ENCODE measurements around the gene C1orf216.
"Not testable (repeated sequence)": the region's sequence is repeated elsewhere in the genome, so short reads cannot be mapped to it uniquely, and the experiment has no call there.

C1orf216 gene, protein sequence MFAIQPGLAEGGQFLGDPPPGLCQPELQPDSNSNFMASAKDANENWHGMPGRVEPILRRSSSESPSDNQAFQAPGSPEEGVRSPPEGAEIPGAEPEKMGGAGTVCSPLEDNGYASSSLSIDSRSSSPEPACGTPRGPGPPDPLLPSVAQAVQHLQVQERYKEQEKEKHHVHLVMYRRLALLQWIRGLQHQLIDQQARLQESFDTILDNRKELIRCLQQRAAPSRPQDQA

DNA sequence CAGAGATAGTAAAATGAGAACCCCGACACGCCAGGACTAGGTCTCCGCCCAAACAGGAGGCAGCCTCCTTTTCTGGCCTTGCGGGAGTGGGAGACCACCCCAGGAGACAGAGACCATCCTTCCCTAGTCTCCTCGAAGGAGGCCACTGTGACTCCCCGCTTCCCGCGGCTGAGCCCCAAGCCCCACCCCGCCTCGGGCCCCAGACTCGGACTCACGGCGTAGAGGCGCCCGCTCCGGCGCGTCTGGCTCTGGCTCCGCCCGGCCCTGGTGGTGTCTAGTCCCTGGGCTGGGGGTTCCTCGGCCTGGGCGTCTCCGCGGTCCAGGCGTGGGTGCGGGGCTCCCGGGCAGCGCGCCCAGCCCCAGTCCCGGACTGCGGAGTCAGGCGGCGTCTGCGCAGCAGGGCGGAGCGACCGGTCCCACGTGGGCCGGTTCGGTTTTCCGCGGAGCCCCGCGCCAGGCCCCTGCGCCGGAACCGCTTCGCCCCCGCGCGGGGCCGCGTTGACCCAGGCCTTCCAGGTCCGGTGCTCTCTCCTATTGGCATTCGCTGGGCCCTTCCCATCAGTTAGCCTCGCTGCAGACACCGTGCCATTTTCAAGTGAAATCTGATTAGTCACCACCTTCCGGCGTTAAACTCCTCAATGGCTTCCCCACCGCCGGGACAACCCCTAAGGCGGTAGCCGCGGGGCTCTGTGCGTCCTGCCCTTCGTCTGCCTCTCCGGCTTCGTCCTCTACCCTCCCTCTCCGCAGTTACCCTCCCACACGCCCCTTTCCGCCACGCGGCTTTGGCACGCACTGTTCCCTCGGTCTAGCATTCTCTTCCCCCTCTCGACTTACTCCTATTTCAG lies at the start of gene C1orf216:
C1orf216 (minus strand) TSS at position 393 of the 845 bp plus-strand sequence. CDS start 2,563 bp downstream, outside the sequence.
- DNase-seq = no peak

DNA sequence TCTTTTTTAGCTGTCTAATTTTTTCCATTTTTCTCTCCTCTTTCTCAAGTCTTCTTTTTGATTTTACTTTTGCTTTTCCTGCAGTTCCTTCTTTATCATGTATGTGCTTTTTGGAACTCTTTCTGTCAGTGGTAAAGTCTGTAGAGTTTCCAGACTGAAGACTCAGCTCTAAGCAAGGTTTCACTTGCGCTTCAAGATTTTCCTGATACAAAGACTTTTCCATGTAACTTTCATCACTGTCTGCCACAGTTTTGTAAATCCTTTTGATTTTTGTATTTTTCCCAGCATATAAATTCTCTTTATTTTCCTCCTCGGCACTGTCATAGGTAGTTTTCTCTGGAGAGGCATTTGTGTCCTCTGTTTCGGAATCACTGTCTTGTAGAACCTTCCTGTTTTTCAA lies 45.6 kb upstream of the C1orf216 start:
- no peak for DNase-seq

DNA sequence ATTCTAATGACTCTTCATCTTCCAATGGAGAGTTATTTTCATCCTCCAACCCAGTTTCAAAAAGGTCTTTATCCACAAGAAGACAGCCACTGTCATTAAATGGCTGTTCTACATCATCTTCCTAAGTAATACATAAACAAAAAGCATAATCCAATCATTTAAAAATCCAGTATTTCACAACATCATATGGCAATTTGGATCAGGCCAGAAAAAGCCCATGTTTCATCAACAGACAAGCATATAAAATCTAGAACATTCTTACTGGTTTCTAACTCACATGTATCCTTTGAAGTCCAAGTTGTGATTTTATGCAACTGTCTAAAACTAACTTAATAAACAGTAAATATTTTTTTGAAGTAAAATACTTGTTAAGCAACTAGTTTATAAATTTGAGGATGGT lies 44.5 kb upstream of the C1orf216 start:
- DNase-seq = no peak

DNA sequence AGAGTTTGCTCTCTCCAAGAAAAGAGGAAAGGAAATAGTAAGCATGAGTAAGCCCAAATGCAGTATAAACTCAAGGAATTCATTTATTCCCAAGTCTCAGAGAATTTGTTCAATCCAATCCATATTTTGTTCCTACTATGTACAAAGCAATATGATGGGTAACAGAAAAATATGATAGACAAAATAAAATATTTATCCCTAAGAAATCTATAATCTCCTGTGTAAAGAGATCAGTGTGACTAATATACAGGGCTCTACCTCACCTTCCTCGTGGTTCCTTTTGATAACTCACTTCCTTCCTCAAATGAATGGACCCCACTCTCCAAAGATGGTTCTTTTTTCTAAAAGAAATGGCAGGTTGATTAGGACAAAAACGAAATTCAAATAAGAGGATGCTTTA lies 43.5 kb upstream of the C1orf216 start:
- DNase-seq = no peak

DNA sequence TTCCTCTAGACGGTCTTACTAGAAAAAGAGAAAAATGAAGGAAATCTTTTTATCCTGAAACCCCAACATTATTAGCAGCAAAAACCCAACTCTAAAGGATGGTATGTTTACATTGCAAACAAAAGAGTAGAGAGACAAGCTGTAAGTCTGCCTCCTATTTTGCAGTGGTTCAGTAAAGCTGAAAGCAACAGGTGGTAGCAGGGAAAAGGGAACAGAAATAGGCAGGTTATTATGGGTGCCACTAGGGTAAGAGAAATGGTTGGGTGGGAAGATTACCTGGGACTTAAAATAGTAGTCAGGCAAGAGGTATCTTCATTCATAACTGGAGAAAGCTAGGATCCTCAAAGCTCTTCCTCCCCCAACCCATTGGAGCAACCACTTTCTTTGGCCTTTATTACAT lies 37.4 kb upstream of the C1orf216 start:
- no peak for DNase-seq

DNA sequence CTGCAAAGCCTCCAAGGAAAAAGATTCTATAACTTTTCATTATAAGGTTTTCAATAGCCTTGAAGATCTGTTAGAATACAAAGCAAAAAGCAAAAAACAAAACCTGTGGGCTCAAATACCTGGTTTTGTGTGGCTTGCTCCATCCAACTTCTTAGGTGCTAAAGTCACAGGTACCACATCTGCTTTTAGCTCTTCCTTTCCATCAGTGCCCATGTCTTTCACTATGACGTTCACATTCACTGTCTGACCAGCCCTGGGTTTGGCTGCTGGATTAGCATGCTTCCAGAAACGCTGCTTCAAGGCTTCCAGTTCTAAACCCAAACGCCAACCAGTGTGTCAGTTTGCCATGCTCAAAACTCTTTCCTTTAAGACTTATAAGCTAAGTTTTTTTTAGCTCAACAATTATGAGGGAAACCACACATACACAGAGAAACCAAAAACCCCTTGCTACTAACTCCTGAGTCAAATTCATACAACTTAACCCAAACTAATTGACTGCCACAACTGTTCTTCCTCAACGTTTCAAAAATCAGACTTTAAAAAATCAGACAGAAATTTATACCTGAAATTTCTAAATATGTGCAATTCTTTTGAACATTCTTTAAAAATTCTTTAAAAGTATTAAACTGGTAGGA lies 35.1 kb upstream of the C1orf216 start:
- DNase-seq = no peak

DNA sequence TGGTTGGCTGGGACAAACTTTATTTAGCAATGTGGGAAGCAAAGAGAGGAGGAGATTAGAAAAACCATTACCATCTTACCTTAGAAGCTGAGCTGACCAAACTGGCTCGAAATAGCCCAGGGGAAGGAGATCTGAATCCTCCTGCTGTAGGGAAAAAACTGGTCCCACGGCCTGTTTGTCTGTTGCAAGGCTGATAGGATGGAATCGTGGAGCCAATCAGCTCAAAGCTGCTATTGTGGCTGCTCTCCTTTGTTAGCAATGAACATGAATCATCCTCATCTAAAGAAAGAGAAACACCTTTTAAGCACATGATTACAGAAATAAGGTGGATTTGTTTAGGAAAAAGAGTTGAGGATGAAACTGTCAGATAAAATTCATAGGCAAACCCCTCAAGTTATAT lies 29.6 kb upstream of the C1orf216 start:
- no peak for DNase-seq

DNA sequence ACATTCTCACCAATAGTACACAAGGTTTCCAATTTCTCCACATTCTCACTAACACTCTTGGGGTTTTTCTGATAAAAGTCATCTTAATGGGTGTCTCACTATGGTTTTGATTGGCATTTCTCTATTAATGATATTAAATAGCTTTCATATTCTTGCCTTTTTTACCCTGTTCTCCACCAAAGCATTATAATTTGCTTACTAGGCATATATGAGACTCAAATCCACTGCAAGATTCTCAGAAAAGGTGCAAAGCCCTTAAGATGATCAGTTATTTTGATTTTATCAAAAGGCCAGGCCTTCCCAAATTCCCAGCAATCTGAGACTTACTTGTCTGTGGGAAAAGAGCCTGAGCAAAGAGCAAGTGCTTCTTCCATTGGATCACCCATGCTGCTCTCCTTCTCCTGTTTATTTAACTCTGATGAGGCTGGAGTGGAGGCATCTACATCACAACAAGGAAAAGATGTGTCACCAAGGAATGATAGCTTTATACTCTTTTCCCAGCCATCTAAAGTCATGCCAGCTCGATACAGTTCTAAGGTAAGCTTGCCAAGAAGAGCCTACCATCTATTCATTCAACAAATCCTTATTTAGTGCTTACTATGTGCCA lies 26.5 kb upstream of the C1orf216 start:
- no peak for DNase-seq

DNA sequence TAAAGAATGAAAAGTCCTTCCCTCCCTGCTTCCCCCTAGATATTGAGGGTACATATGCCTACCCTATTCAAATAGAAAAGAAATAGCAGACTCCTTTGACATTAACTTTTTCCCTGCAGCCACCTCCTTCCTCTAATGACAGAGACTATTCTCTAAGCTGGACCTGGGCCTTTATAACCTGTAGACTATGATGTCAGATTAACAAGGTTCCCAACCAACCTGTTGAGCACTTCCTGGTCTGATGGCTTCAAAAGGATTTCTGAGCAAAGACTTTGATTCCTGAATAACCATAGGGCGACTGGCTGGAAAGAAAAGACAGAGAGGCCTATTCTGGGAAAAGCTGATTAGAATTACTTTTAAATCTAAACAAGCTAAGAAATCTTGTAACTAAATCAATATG lies 18.4 kb upstream of the C1orf216 start:
- no peak for DNase-seq

DNA sequence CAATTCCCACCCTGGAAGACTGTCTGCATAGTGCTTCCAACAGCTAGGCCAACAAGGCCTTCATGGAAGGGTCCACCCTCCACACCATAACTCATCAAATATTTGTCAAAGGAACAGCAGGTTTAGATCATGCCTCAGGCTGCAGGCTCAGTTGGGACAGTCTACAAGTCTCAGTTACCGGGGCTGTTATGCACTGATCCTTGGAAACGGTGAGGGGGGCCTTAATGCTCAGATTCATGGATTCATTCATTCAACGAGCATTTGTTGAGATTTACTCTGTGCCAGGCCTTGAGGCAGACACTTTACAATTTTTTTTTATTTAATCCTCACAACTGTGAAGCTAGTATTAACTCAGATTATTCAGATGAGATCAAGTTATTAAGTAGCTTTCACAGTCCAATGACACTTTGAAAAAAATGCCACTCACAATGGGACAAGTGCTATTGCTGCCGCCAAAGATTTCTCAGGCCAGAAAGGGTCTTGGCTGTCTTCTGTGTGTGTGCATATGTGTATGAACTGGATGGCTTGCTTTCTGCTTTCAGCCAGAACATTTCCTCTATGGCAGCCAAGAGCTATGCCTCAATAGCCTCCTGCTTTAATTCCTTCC lies 8.9 kb upstream of the C1orf216 start:
- DNase-seq = no peak

DNA sequence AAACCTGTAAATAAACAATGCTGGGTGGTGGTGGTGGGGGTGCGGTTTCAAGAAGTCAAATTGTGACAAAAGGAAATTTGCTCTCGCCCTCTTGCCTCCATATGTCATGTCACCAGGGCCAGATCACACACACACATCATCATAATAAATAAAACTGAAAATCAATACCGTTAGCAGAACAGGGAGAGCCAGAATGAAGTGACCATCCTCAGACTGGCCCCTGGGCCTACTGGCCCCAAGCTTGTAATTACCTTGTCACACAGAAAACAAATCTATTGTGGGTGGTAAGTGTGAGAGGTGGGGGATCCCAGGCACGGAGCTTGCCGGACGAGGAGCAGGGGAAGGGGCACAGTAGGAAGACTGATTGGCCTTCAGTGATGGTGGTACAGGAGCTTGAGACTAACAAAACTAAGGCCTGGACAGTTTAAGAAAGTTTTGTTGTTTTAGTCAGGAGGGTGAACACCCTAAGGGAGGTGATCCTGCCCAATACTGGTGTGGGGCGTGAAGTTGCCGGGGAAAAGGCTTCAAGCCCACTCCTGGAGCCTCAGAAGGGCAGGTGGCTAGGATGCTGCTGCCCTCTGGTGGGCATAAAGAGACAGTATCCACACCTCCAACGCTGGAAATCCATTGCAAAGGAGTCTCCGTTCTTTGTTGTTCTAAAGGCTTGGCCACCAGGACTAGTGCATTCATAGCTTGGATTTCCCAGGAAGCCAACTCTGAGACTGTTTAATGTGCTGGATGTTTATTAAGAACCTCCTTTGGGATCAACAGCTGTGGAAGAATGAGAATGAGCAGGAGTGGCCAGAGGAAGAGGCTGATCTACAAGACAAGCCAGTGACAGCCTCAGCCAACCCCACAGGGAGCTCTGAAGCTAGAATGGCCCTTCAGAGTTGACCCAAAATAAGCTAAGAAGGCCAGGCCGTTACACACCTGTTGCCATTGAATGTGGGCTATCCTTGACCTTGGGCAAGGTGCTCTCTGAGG lies 8.1 kb upstream of the C1orf216 start:
- DNase-seq = peak; percentile 32

DNA sequence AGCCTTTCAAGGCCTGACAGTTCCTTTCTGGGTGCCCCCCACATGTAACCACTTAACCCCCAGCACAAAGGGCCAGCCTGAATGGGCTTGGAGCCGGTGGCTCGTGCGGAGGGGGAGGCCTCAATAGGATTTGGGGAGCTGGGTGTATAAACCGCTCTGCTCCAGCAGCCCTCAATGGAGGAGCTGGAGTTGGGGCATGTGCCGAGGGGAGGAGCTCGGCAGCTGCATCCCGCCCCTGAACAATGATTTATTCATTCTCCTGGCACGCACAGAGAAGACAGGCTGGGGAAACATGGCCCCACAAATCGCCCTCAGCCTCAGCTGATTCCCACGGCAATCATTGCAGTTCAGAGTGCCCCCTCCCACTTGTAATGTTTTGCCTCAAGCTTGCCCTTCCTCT lies 6.9 kb upstream of the C1orf216 start:
- no peak for DNase-seq

DNA sequence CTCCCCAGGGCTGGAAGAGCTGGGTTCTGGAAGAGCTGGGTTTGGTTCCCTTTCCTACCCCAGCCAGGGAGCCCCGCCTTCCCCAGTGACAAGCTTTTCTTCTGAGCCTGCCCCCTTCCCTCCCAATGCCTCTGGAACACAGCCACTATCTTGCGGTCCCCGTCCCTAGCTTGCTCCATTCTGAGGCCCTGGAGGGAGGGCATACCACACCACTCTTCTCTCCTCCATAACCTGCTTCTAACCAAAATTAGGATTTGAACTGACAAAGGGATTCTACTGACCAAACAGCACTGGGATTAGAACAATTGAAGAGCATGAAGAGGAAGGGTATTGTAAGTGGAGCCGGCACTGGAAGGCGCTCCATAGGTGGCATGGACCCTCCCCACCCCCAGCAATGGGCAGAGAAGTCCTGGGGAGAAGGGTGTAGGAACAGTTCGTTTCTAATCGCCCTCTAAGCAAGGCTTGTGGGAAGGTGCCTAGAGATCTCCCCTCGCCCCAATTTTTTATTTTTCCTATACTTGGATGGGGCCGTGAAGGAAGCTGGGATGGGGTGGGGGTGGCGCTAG lies 690 bp downstream of the C1orf216 start:
- DNase-seq = no peak

DNA sequence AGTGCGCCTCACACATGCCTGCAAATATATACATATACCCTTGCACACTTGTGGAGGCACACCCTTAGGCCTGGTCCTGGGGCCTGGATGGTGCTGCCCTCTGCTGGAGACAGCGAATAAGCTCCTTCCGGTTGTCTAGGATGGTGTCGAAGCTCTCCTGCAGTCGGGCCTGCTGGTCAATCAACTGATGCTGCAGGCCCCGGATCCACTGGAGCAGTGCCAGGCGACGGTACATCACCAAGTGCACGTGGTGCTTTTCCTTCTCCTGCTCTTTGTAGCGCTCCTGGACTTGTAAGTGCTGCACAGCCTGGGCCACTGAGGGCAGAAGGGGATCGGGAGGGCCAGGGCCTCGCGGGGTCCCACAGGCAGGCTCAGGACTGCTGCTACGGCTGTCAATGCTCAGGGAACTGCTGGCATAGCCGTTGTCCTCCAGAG lies 3.1 kb downstream of the C1orf216 start:
- DNase-seq = peak; percentile 36

DNA sequence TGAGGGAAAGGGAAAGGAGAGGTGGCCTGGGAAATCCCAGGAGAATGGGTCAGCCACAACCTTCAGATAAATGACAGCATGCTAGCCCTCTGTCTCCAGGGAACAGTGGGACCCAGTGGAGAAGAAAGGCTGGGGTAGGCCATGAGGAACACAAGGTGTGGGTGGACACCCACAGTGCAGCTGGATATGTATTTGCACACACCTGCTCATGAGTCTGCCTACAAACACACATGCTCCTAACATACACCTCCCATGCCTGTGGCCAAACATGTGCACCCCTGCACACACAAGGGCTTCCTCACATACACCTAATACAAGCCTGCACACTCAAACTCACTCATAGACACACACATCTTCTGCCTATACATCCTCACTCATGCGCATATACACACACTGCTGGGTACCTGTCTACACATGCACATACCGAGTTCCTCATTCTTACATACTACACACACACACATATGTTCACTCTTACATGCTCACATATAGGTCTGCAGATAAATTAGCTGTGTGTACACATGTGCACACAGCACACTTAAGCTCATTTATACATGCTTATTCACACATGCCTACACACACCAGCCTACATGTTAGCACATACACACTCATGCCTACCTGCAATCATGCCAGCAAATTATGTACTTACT lies 3.6 kb downstream of the C1orf216 start:
- no peak for DNase-seq

DNA sequence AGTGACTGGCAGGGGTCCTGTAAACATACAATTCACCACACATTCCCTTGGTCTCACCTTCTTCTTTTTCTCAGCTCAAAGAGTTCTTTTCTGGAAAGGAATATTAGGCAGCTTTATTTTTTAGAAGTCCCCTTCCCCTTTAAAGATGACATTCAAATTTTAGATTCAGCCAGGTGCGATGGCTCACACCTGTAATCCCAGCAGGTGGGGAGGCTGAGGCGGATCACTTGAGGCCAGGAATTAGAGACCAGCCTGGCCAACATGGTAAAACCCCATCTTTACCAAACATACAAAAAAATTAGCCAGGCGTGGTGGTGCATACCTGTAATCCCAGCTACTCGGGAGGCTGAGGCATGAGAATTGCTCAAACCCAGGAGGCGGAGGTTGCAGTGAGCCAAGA lies 7.6 kb downstream of the C1orf216 start:
- not testable (repeated sequence) for DNase-seq

DNA sequence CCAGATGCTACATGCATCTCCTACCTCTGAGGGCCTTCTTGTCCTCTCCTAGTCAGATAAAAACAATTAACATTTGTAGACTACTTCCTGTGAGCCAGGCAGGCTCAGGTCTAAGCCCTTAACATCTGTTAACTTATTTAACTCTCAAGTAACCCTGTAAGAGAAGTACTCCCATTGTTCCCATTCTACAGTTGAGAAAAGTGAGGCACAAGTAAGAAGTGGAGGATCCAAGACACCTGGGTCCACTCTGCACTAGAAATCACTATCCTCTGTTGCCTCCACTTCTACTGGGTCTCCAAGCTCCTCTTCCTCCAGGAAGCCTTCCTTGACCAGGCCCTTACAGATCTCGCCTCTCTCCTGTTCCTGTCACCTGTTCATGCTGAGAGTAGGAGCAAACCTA lies 9.7 kb downstream of the C1orf216 start:
- DNase-seq = no peak

DNA sequence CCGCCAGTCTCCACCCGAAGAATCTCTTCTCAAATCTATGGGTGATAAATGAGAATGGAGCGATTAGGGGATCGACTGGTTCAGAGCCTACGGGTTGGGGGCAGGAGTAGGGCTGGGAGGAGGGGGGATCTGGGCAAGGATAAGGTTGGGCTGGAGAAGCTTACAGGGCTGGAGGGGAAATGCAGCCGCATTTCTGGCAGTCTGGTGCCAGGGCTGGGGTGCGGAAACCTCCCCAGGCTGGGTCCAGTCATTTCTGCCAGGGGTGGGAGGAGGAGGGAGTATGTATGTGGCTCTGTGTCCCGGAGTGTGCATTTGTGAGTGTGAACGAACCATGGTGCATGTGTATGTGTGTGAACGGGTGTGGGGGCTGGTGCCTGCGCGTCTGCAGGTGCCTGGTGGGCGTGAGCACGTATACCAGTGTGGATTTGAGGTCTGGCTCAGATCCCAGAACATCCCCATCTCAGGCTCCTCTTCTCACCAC lies 10.2 kb downstream of the C1orf216 start:
- DNase-seq = peak; percentile 44

DNA sequence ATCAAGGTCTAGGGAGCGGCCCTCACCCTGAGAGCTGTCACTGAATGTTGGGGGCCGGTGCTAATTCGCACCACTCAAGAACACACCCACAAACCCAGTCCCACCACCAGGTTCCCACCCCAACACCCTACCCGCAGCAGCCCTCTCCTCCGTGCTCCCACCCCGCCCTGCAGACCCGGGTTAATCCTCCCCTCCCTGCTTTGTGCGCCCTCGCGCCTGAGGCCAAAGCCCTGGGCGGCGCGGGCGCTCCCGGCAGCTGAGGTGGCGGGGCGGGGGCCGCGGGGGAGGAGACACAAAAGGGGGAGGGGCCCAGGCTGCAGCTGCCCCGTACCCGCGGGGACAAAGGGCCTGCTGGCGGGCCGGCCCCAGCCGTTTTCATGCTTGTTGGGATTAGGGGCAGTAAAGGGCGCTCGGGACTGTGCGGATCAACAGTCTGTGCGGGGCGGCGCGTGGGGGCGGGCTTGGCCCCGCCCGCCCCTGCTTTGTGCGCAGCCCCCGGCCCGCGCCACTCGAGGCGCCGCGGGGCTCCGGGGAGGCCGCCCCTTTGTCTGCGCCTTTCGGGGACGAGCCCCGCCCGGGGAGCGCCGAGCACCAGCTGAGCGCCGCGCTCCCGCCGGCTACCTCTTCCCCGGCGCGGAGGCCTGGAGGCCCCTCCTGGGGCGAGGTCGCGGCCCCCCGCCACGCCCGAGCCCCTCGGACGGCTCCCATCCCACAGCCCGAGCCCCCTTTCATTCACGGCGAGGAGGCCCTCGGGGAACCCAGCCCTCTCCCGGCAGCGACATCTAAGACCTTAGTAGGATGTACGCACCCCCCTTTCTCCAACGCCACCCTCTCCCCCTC lies 10.9 kb downstream of the C1orf216 start:
- DNase-seq = no peak
